Right renal pelvis (tissue), 4 donors: ENCODE data around the gene ATP6V1G2. TPM values are rescaled to one million over a fixed set of nuclear protein-coding genes. Genes with fewer than 3 reads are reported as not detected.

Experiments used
- DNase-seq, 4 donors: peaks; one replicate each; pipeline ENCODE4 v3.0.0-alpha.2; 2013; ENCODE audit warnings: low read depth in 4 of 4, low spot score in 3 of 4, missing footprints in 1 of 4
- polyA plus RNA-seq, 4 donors: library from polyadenylated mRNA; unstranded; fragments of 120-200 nt; gene quantifications; one replicate each; pipeline ENCODE4 v1.2.1, GENCODE V29; 2013; ENCODE audit not compliant: insufficient read length in 4 of 4

ATP6V1G2 gene
- polyA plus RNA-seq, 4 donors: 6.4 to 11.8 (median 7.3) TPM

DNA sequence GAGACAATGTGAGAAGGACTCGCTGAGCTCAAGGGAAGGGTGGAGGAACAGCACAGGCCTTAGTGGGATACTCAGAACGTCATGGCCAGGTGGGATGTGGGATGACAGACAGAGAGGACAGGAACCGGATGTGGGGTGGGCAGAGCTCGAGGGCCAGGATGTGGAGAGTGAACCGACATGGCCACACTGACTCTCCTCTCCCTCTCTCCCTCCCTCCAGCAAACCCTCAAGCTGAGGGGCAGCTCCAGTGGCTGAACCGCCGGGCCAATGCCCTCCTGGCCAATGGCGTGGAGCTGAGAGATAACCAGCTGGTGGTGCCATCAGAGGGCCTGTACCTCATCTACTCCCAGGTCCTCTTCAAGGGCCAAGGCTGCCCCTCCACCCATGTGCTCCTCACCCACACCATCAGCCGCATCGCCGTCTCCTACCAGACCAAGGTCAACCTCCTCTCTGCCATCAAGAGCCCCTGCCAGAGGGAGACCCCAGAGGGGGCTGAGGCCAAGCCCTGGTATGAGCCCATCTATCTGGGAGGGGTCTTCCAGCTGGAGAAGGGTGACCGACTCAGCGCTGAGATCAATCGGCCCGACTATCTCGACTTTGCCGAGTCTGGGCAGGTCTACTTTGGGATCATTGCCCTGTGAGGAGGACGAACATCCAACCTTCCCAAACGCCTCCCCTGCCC lies 30.6 kb upstream of the ATP6V1G2 start:
- no peak for DNase-seq

DNA sequence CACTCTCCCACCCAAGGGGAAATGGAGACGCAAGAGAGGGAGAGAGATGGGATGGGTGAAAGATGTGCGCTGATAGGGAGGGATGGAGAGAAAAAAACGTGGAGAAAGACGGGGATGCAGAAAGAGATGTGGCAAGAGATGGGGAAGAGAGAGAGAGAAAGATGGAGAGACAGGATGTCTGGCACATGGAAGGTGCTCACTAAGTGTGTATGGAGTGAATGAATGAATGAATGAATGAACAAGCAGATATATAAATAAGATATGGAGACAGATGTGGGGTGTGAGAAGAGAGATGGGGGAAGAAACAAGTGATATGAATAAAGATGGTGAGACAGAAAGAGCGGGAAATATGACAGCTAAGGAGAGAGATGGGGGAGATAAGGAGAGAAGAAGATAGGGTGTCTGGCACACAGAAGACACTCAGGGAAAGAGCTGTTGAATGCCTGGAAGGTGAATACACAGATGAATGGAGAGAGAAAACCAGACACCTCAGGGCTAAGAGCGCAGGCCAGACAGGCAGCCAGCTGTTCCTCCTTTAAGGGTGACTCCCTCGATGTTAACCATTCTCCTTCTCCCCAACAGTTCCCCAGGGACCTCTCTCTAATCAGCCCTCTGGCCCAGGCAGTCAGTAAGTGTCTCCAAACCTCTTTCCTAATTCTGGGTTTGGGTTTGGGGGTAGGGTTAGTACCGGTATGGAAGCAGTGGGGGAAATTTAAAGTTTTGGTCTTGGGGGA lies 29.7 kb upstream of the ATP6V1G2 start:
- DNase-seq: no peak

DNA sequence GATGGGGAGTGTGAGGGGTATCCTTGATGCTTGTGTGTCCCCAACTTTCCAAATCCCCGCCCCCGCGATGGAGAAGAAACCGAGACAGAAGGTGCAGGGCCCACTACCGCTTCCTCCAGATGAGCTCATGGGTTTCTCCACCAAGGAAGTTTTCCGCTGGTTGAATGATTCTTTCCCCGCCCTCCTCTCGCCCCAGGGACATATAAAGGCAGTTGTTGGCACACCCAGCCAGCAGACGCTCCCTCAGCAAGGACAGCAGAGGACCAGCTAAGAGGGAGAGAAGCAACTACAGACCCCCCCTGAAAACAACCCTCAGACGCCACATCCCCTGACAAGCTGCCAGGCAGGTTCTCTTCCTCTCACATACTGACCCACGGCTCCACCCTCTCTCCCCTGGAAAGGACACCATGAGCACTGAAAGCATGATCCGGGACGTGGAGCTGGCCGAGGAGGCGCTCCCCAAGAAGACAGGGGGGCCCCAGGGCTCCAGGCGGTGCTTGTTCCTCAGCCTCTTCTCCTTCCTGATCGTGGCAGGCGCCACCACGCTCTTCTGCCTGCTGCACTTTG lies 29.0 kb upstream of the ATP6V1G2 start, which contains the start of gene TNF:
TSS of gene TNF (plus strand) at position 231 of the 567 bp plus-strand sequence. CDS start at position 408, 177 bp downstream.
- DNase-seq: no peak

DNA sequence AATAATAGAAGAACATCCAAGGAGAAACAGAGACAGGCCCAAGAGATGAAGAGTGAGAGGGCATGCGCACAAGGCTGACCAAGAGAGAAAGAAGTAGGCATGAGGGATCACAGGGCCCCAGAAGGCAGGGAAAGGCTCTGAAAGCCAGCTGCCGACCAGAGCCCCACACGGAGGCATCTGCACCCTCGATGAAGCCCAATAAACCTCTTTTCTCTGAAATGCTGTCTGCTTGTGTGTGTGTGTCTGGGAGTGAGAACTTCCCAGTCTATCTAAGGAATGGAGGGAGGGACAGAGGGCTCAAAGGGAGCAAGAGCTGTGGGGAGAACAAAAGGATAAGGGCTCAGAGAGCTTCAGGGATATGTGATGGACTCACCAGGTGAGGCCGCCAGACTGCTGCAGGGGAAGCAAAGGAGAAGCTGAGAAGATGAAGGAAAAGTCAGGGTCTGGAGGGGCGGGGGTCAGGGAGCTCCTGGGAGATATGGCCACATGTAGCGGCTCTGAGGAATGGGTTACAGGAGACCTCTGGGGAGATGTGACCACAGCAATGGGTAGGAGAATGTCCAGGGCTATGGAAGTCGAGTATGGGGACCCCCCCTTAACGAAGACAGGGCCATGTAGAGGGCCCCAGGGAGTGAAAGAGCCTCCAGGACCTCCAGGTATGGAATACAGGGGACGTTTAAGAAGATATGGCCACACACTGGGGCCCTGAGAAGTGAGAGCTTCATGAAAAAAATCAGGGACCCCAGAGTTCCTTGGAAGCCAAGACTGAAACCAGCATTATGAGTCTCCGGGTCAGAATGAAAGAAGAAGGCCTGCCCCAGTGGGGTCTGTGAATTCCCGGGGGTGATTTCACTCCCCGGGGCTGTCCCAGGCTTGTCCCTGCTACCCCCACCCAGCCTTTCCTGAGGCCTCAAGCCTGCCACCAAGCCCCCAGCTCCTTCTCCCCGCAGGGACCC lies 28.0 kb upstream of the ATP6V1G2 start:
- DNase-seq: no peak

DNA sequence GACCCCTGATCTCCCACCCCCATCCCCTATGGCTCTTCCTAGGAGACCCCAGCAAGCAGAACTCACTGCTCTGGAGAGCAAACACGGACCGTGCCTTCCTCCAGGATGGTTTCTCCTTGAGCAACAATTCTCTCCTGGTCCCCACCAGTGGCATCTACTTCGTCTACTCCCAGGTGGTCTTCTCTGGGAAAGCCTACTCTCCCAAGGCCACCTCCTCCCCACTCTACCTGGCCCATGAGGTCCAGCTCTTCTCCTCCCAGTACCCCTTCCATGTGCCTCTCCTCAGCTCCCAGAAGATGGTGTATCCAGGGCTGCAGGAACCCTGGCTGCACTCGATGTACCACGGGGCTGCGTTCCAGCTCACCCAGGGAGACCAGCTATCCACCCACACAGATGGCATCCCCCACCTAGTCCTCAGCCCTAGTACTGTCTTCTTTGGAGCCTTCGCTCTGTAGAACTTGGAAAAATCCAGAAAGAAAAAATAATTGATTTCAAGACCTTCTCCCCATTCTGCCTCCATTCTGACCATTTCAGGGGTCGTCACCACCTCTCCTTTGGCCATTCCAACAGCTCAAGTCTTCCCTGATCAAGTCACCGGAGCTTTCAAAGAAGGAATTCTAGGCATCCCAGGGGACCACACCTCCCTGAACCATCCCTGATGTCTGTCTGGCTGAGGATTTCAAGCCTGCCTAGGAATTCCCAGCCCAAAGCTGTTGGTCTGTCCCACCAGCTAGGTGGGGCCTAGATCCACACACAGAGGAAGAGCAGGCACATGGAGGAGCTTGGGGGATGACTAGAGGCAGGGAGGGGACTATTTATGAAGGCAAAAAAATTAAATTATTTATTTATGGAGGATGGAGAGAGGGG lies 27.1 kb upstream of the ATP6V1G2 start:
- no peak for DNase-seq

DNA sequence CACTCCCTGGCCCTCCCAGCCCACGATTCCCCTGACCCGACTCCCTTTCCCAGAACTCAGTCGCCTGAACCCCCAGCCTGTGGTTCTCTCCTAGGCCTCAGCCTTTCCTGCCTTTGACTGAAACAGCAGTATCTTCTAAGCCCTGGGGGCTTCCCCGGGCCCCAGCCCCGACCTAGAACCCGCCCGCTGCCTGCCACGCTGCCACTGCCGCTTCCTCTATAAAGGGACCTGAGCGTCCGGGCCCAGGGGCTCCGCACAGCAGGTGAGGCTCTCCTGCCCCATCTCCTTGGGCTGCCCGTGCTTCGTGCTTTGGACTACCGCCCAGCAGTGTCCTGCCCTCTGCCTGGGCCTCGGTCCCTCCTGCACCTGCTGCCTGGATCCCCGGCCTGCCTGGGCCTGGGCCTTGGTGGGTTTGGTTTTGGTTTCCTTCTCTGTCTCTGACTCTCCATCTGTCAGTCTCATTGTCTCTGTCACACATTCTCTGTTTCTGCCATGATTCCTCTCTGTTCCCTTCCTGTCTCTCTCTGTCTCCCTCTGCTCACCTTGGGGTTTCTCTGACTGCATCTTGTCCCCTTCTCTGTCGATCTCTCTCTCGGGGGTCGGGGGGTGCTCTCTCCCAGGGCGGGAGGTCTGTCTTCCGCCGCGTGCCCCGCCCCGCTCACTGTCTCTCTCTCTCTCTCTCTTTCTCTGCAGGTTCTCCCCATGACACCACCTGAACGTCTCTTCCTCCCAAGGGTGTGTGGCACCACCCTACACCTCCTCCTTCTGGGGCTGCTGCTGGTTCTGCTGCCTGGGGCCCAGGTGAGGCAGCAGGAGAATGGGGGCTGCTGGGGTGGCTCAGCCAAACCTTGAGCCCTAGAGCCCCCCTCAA lies 25.9 kb upstream of the ATP6V1G2 start, which contains the start of gene LTA:
TSS of gene LTA (plus strand) at position 249 of the 871 bp plus-strand sequence. CDS start at position 703, 454 bp downstream.
- DNase-seq: no peak

- DNase-seq: no peak
Observed at GRCh38 chr6:31569861-31570536, 23.6 kb upstream of the ATP6V1G2 start.

DNA sequence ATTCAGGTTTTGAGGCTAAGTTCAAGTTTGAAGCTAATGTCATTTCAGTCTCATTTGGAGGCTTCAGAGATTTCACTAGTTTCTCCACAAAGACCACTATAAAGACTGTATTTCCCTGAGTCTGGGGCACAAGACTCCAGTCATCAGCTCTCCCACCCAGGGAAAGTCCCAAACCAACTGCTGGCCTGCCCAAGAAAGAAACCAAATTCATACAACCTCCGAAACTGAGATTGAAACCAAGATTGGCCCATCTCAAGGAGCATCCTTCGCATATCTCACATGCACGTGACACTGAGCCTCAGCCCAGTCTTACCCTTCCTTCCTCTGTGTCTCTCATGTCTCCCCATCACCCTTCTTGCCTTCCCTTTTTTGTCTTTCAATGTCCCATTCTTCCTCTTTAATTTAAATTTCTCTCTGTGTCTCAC lies 22.1 kb upstream of the ATP6V1G2 start:
- DNase-seq: no peak

DNA sequence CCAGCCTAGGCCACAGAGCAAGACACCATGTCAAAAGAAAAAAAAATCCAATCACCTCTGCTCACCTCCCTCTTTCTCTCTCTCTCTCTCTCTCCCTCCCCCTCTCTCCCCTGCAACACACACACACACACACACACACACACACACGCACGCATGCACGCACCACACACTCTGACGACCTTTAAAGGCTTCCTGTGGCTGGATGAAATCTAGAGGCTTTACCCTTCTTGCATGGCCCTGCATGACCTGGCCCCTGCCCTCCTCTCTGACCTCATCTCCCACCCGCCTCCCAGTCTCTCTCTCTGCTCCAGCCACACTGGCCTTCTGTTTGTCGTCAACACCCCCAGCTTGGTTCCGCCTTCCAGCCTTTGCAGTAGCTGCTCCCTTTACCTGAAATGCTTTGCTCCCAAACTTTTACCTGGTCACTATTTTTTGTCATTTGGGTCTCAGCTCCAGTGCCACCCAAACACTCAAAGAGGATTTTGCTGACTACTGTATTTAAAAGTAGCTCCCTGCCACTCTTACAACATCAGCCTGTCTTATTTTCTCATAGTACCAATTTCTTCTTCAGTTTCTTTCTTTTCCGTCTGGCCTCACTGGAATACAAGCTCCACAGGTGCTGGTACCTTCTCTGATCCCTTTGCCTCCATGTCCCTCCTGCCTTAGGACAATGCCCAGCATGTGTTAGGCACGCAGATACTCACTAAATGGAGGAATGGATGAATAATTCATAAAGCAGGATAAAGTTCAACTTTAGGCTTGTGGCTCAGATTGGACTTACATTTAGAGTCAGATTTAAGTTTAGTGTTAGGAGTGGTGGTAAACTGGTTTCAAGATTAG lies 21.3 kb upstream of the ATP6V1G2 start:
- no peak for DNase-seq

GRCh38 chr6:31560697-31561058 lies 14.3 kb upstream of the ATP6V1G2 start:
- no peak for DNase-seq

DNA sequence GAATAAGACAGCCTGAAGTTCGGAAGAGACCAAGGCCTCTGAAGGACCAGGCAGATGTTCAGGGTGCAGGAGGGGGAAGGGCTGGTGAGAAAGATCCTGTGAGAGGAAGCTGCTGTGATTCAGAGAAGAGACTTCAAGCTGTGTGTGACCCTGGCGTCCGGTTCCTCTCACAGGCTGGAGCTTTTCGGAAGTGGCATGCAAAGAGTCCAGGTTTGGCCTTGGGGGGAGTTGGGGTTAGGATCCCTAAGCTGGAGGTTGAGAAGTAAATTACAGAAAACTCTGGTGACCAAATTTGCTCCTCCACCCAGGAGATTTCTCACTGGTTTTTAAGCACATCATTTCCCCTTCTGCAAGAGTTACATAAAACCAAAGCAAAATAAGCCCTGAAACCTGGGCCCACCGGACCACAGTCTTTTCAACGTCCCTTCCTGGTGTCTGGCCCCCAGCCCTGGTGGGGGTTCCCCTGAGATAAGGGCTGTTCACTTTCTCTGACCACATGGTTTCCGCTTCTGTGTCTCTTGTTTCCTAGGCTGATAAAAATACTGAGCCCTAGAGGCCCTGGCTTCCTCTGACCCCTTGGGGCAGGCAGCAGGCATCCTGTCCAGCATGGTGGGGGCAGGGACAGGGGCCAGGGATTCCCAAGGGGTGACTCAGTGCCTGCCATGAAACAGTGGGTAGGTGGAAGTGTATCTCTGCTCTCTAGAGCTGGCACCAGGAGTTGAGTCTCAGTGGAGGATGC lies 13.7 kb upstream of the ATP6V1G2 start:
- DNase-seq: no peak

GRCh38 chr6:31559606-31559957 lies 13.2 kb upstream of the ATP6V1G2 start:
- DNase-seq: no peak

- DNase-seq: no peak
Observed at GRCh38 chr6:31558631-31559500, 12.5 kb upstream of the ATP6V1G2 start.

DNA sequence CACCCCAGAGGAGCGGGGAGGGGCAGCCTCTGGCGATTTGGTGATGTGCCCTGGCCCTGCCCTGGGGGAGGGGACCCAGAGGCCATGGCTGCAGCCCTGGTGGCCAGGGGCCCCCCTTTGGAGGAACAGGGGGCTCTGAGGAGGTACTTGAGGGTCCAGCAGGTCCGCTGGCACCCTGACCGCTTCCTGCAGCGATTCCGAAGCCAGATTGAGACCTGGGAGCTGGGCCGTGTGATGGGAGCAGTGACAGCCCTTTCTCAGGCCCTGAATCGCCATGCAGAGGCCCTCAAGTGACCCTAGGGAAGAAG lies 11.9 kb upstream of the ATP6V1G2 start:
- DNase-seq: no peak

- no peak for DNase-seq
Observed at GRCh38 chr6:31557443-31558317, 11.3 kb upstream of the ATP6V1G2 start.
